Spleen (tissue), 11 donors: Measurements from ENCODE around the gene CISH. TPM values are rescaled to one million over a fixed set of nuclear protein-coding genes. Genes with fewer than 3 reads are reported as not detected.
A peak's percentile ranks its signal among the peaks of the same experiment; 100 is the strongest.

Experiments used
- DNase-seq: peaks from one replicate; pipeline ENCODE4 v3.0.0-alpha.2; 2020
- H3K27ac ChIP-seq, 8 donors: fragments of 200-600 bp; sonication (generic) in 7 of 8; 1 replicate in 4 of 8; 2 replicates in 4 of 8; pipeline versions ENCODE4 v1.5.0 to v1.8.0; 2016 to 2021; ENCODE audit warnings: inconsistent platforms in 4 of 8, mild to moderate bottlenecking in 4 of 8, moderate library complexity in 1 of 8
- H3K27me3 ChIP-seq, 7 donors: fragments of 200-600 bp; sonication (generic) in 6 of 7; replicated peaks in 1 of 7; 1 replicate in 4 of 7; 2 replicates in 3 of 7; pipeline versions ENCODE4 v1.5.0 to v1.8.0; 2016 to 2021; ENCODE audit warnings: inconsistent platforms in 3 of 7, mild to moderate bottlenecking in 1 of 7
- H3K36me3 ChIP-seq, 6 donors: fragments of 200-600 bp; sonication (generic) in 5 of 6; 1 replicate in 4 of 6; 2 replicates in 2 of 6; pipeline versions ENCODE4 v1.5.0 to v1.8.0; 2016 to 2021; ENCODE audit warnings: inconsistent platforms in 2 of 6
- H3K4me1 ChIP-seq, 6 donors: fragments of 200-600 bp; sonication (generic) in 5 of 6; 1 replicate in 3 of 6; 2 replicates in 3 of 6; pipeline versions ENCODE4 v1.5.0 to v1.8.0; 2016 to 2021; ENCODE audit warnings: inconsistent platforms in 3 of 6
- H3K4me3 ChIP-seq, 8 donors: fragments of 200-600 bp; sonication (generic) in 7 of 8; 1 replicate in 4 of 8; 2 replicates in 4 of 8; pipeline versions ENCODE4 v1.5.0 to v1.8.0; 2016 to 2021; ENCODE audit warnings: inconsistent platforms in 4 of 8, mild to moderate bottlenecking in 4 of 8, moderate library complexity in 2 of 8
- H3K9me3 ChIP-seq, 8 donors: fragments of 200-600 bp; sonication (generic) in 7 of 8; 1 replicate in 4 of 8; 2 replicates in 4 of 8; pipeline versions ENCODE4 v1.5.0 to v1.8.0; 2016 to 2021; ENCODE audit warnings: inconsistent platforms in 4 of 8
- POLR2A ChIP-seq, 3 donors: fragments of 450-650 bp; IDR thresholded peaks; one replicate each; pipeline ENCODE4 v1.5.1; 2017; ENCODE audit warnings: antibody characterized with exemption in 3 of 3, mild to moderate bottlenecking in 1 of 3
- POLR2AphosphoS5 ChIP-seq, 3 donors: sonication (generic); formaldehyde crosslinking; IDR thresholded peaks; one replicate each; pipeline ENCODE4 v1.5.1; 2017; ENCODE audit warnings: antibody characterized with exemption in 3 of 3
- WGBS, 5 donors: extraction: QIAGEN DNeasy Blood & Tissue Kit in 3 of 5; methylation state at CpG; one replicate each; pipeline versions ENCODE4 v1.1.5 to v1.1.7; 2013 to 2018; 5-methylcytosine and 5-hydroxymethylcytosine counted together
- intact Hi-C: fragments of 100-400 bp; cut with DNase I; formaldehyde crosslinking; loops from one replicate; pipeline ENCODE4 v1.15.0; 2023; ENCODE audit warnings: low total_unique reads
- polyA plus RNA-seq, 3 donors: library from polyadenylated mRNA; stranded (reverse); fragments of 200-250 nt; gene quantifications; one replicate each; pipeline ENCODE4 v1.2.1, GENCODE V29; 2013
- total RNA-seq, 7 donors: library from RNA; depleted of rRNA in 3 of 7; stranded (reverse); fragments of >200 nt in 3 of 7; fragmentation: NEBNext Ultra II Directional in 4 of 7; extraction: Animal tissue kit (Norgen Biotek cat#: 25700) in 4 of 7; gene quantifications; one replicate each; pipeline versions ENCODE4 v1.1.0 to v1.2.1, GENCODE V29; 2016 to 2021
- TF ChIP-seq, protein P1 (sequence below), 11 experiments: fragments of 200-600 bp in 7 of 11; fragments of 450-650 bp in 4 of 11; sonication (generic) in 4 of 11; IDR thresholded peaks in 8 of 11; conservative IDR thresholded peaks in 3 of 11; 1 replicate in 7 of 11; 2 replicates in 4 of 11; pipeline versions ENCODE4 v1.4.0 to v1.8.0; 2016 to 2021; ENCODE audit warnings: antibody characterized with exemption in 11 of 11, inconsistent platforms in 4 of 11, mild to moderate bottlenecking in 1 of 11
- donor health status: healthy with polysubstance abuse.
- donor health status: DM: no; HTN: no; CAD: no; lungs with moderate emphysema.
- donor health status: DM: no; HTN: no; CAD: no.
- donor health status: Bipolar disorder and iron deficiency.
- donor health status: healthy.
- donor health status: DM: no; HTN: no; CAD: no.
- donor health status: DM: yes; HTN: yes; CAD: no.

The CISH gene
- total and polyA plus RNA-seq, 10 donors: 2.9 to 23.6 (median 11.0) TPM

DNA sequence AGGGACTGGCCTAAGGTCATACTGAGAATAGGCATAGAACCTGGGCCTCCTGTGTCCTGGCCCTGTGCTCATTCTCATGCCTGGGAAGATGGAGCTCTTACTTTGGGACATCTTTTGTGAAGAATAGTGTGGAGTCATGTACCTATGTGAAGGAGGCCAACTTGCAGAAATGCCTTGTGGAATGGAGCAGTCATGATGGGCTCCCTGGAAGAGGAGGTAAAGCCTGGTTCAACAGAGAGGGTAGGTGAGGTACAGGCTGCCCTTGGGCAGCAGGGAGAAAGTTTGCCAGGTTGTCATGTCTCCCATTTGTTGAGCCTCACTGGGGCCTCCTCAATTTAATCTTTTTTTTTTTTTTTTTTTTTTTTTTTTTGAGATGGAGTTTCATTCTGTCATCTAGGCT, 23.5 kb upstream of the CISH start:
- H3K27me3 ChIP-seq: no peaks in the 10 kb centered on the region
- no peak overlapping the region for H3K27ac ChIP-seq
- no peak for DNase-seq
- TF ChIP-seq POLR2A (IDR thresholded peaks at IDR 0.05): no peak
- TF ChIP-seq, protein P1, sequence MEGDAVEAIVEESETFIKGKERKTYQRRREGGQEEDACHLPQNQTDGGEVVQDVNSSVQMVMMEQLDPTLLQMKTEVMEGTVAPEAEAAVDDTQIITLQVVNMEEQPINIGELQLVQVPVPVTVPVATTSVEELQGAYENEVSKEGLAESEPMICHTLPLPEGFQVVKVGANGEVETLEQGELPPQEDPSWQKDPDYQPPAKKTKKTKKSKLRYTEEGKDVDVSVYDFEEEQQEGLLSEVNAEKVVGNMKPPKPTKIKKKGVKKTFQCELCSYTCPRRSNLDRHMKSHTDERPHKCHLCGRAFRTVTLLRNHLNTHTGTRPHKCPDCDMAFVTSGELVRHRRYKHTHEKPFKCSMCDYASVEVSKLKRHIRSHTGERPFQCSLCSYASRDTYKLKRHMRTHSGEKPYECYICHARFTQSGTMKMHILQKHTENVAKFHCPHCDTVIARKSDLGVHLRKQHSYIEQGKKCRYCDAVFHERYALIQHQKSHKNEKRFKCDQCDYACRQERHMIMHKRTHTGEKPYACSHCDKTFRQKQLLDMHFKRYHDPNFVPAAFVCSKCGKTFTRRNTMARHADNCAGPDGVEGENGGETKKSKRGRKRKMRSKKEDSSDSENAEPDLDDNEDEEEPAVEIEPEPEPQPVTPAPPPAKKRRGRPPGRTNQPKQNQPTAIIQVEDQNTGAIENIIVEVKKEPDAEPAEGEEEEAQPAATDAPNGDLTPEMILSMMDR (IDR thresholded peaks at IDR 0.05 in 8 of 11, conservative IDR thresholded peaks at IDR 0.05 in 3 of 11): no peak
- no peak for TF ChIP-seq POLR2AphosphoS5 (IDR thresholded peaks at IDR 0.05)
- H3K4me1 ChIP-seq: peaks cover 4 to 76% (median 50%) of the 10 kb centered on the region in 6 donors
- no peaks in the 10 kb centered on the region for H3K9me3 ChIP-seq
- no peak overlapping the region for H3K4me3 ChIP-seq
- peaks cover 0 to 35% (median 2%) of the 10 kb centered on the region in 6 donors for H3K36me3 ChIP-seq
- intact Hi-C loops: no loop called here

DNA sequence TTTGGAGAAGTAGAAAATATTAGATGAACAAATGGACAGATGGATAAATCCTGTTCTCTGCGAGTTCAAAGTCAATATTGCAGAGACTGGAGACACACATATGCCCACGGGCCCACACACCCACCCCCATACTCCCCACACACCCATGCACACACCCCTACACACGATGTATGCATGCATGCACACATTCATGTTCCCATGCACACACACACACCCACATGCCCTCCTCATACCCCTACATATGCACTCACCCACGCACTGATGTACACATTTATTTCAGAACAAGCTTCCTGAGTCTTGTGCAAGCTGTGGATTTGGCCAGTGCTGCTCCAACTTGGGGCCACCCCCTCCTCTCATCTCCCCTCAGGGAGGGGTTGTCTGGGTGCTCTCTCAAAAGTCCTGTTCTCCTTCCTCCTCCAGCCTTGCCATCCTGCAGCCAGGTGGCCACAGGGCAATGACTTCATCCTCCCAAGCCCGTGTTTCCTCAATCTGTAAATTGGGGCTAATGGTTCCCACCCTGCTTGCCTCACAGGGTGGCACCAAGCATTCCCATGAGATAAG, 21.7 kb upstream of the CISH start:
- no peaks in the 10 kb centered on the region for H3K27me3 ChIP-seq
- peak overlapping the region in 3 of 8 donors; percentile 61 to 75 (median 74) for H3K27ac ChIP-seq
- 50 to 68% (median 57%) methylated on average over 5 of the region's 5 CpGs for WGBS, 5 donors
- TF ChIP-seq, protein P1 (IDR thresholded peaks at IDR 0.05 in 8 of 11, conservative IDR thresholded peaks at IDR 0.05 in 3 of 11): no peak
- TF ChIP-seq POLR2A (IDR thresholded peaks at IDR 0.05) (no peak), POLR2AphosphoS5 (IDR thresholded peaks at IDR 0.05) (no peak)
- intact Hi-C loops: no loop called here
- peaks cover 4 to 93% (median 64%) of the 10 kb centered on the region in 6 donors for H3K4me1 ChIP-seq
- DNase-seq: no peak
- H3K4me3 ChIP-seq: no peak overlapping the region
- H3K36me3 ChIP-seq: peaks cover 0 to 29% (median 0%) of the 10 kb centered on the region in 6 donors
- no peaks in the 10 kb centered on the region for H3K9me3 ChIP-seq

DNA sequence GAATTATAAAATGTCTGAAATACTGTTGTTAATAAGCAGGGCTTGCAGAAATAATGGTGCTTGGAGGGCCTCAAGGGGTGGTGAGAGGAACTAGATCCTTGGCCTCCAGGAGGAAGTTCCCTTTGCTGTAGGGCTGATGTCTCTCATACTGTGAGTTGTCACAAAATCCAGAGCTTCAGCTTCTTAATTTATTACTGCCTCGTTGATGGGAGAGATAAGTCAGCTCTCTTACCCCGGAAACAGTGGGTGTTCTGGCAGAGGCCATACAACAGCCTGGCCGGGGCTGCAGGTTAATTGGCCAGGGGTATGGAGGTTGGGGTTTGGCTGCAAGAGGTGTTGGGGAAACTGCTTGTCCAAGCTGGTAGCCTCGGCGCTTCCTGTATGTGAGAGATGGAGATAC, 20.9 kb upstream of the CISH start:
- DNase-seq: no peak
- H3K9me3 ChIP-seq: no peaks in the 10 kb centered on the region
- 21 to 45% (median 34%) methylated on average over 5 of the region's 5 CpGs for WGBS, 5 donors
- peaks cover 0 to 36% (median 0%) of the 10 kb centered on the region in 6 donors for H3K36me3 ChIP-seq
- H3K4me1 ChIP-seq: peaks cover 4 to 96% (median 71%) of the 10 kb centered on the region in 6 donors
- TF ChIP-seq POLR2A (IDR thresholded peaks at IDR 0.05): no peak
- TF ChIP-seq, protein P1 (IDR thresholded peaks at IDR 0.05 in 8 of 11, conservative IDR thresholded peaks at IDR 0.05 in 3 of 11): no peak
- TF ChIP-seq POLR2AphosphoS5 (IDR thresholded peaks at IDR 0.05): no peak
- intact Hi-C loops: no loop called here
- peak overlapping the region in 7 of 8 donors; percentile 6 to 75 (median 61) for H3K27ac ChIP-seq
- no peak overlapping the region for H3K4me3 ChIP-seq
- H3K27me3 ChIP-seq: no peaks in the 10 kb centered on the region

DNA sequence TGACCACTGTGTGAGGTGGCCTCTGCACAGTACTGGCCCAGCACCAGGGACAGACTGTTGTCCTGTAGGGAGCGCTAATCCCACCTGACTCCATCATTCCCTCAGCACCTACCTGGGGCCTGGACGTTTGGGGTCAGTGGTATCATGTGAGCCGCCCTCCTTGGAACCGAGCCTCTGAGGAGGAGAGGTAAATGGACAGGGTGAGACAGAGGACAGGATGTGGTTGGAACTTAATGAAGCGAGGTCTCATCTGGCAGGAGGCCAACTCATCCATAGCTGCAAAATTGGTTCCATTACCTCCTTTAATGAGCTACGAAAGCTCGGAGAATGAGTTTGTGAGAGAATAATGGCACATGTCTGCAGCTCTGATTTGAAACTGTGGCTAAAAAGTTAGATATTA, 19.3 kb upstream of the CISH start:
- Histone ChIP-seq H3K27me3 (no peaks in the 10 kb centered on the region), H3K4me1 (peaks cover 4 to 98% (median 74%) of the 10 kb centered on the region in 6 donors), H3K36me3 (peaks cover 0 to 40% (median 0%) of the 10 kb centered on the region in 6 donors), H3K27ac (peak overlapping the region in 3 of 8 donors; percentile 61 to 74 (median 70)), H3K4me3 (no peak overlapping the region), H3K9me3 (no peaks in the 10 kb centered on the region)
- 56 to 77% (median 68%) methylated on average over 7 of the region's 7 CpGs for WGBS, 5 donors
- TF ChIP-seq POLR2A (IDR thresholded peaks at IDR 0.05) (no peak), POLR2AphosphoS5 (IDR thresholded peaks at IDR 0.05) (no peak)
- TF ChIP-seq, protein P1 (IDR thresholded peaks at IDR 0.05 in 8 of 11, conservative IDR thresholded peaks at IDR 0.05 in 3 of 11): no peak
- intact Hi-C loops: no loop called here
- DNase-seq: no peak
